WTC11 (cell line): ENCODE results near the gene MTCL1. TPM values are rescaled to one million over a fixed set of nuclear protein-coding genes. Genes with fewer than 3 reads are reported as not detected.
A peak's percentile ranks its signal among the peaks of the same experiment; 100 is the strongest.

Source experiments
- ATAC-seq: fragments of 200-7000 bp; cut with Tn5 transposase; 2 replicates; pipeline ENCODE4 v1.10.0; 2021; ENCODE audit warnings: mild to moderate bottlenecking, moderate library complexity
- CTCF ChIA-PET: fragments of 300-600 bp; sonication (Branson Sonifier 250); formaldehyde crosslinking; loops from one replicate; lab custom pipeline; 2021; ENCODE audit warnings: antibody characterized with exemption; lab: Charles Lee
- POLR2A ChIA-PET: fragments of 350-600 bp; sonication (Branson Sonifier 250); formaldehyde crosslinking; loops from one replicate; lab custom pipeline; 2021; ENCODE audit warnings: antibody characterized with exemption; lab: Charles Lee
- DNase-seq: peaks from one replicate; pipeline ENCODE4 v3.0.0; 2021; ENCODE audit warnings: low spot score
- H3K27ac Mint-ChIP-seq: 2 replicates; pipeline ENCODE4 v1.8.0; 2021; ENCODE audit warnings: mixed read lengths
- H3K27me3 Mint-ChIP-seq: 2 replicates; pipeline ENCODE4 v1.8.0; 2021; ENCODE audit warnings: low read depth, mild to moderate bottlenecking, moderate library complexity, mixed read lengths
- H3K36me3 Mint-ChIP-seq: 2 replicates; pipeline ENCODE4 v1.8.0; 2021; ENCODE audit warnings: mixed read lengths
- H3K4me1 Mint-ChIP-seq: 2 replicates; pipeline ENCODE4 v1.8.0; 2022; ENCODE audit warnings: mixed read lengths
- H3K4me3 Mint-ChIP-seq: 2 replicates; pipeline ENCODE4 v1.8.0; 2021; ENCODE audit warnings: mild to moderate bottlenecking, moderate library complexity, mixed read lengths
- H3K9me3 Mint-ChIP-seq: 2 replicates; pipeline ENCODE4 v1.8.0; 2021; ENCODE audit warnings: mixed read lengths
- E2F5 ChIP-seq: sonication (generic); formaldehyde crosslinking; IDR thresholded peaks from 2 replicates; pipeline ENCODE4 v1.8.1; 2022; ENCODE audit warnings: mild to moderate bottlenecking, moderate library complexity, missing genetic modification reagents
- ETV6 ChIP-seq: sonication (generic); formaldehyde crosslinking; IDR thresholded peaks from 2 replicates; pipeline ENCODE4 v1.8.1; 2022; ENCODE audit warnings: mild to moderate bottlenecking, missing genetic modification reagents
- GRHL2 ChIP-seq: fragments of 250-450 bp; sonication (Bioruptor Pico); IDR thresholded peaks from 2 replicates; pipeline ENCODE4 v1.8.0; 2022; ENCODE audit warnings: mild to moderate bottlenecking, moderate library complexity; ENCODE audit not compliant: insufficient replicate concordance, severe bottlenecking
- NFE2L1 ChIP-seq: sonication (generic); formaldehyde crosslinking; IDR thresholded peaks from 2 replicates; pipeline ENCODE4 v1.8.1; 2023; ENCODE audit warnings: missing genetic modification reagents
- PREB ChIP-seq: sonication (generic); formaldehyde crosslinking; IDR thresholded peaks from 2 replicates; pipeline ENCODE4 v1.8.1; 2022; ENCODE audit warnings: mild to moderate bottlenecking, missing genetic modification reagents, moderate library complexity, borderline replicate concordance
- SMAD4 ChIP-seq: sonication (generic); formaldehyde crosslinking; IDR thresholded peaks from 2 replicates; pipeline ENCODE4 v1.8.0; 2022; ENCODE audit warnings: mild to moderate bottlenecking, missing genetic modification reagents
- USF2 ChIP-seq: sonication (generic); formaldehyde crosslinking; IDR thresholded peaks from 2 replicates; pipeline ENCODE4 v1.8.1; 2023; ENCODE audit warnings: mild to moderate bottlenecking, missing genetic modification reagents, moderate library complexity
- ZBTB21 ChIP-seq: sonication (generic); formaldehyde crosslinking; IDR thresholded peaks from 2 replicates; pipeline ENCODE4 v1.8.1; 2023; ENCODE audit warnings: mild to moderate bottlenecking, missing genetic modification reagents, borderline replicate concordance
- ZNF121 ChIP-seq: sonication (generic); formaldehyde crosslinking; IDR thresholded peaks from 2 replicates; pipeline ENCODE4 v1.8.0; 2023; ENCODE audit warnings: missing genetic modification reagents
- ZNF232 ChIP-seq: sonication (generic); formaldehyde crosslinking; IDR thresholded peaks from 2 replicates; pipeline ENCODE4 v1.8.0; 2022; ENCODE audit warnings: mild to moderate bottlenecking, missing genetic modification reagents
- total RNA-seq: library from RNA; stranded (reverse); gene quantifications from 3 replicates; pipeline ENCODE4 v1.2.3, GENCODE V29; 2021
- TF ChIP-seq, protein P1 (sequence below): fragments of 250-450 bp; sonication (Bioruptor Pico); IDR thresholded peaks from 2 replicates; pipeline ENCODE4 v1.9.0; 2021; ENCODE audit warnings: mild to moderate bottlenecking
- TF ChIP-seq, protein P2 (sequence below): fragments of 250-450 bp; sonication (Bioruptor Pico); IDR thresholded peaks from 2 replicates; pipeline ENCODE4 v1.9.0; 2021; ENCODE audit warnings: mild to moderate bottlenecking, borderline replicate concordance

The MTCL1 gene
- total RNA-seq, 1 experiment from 2014 or later = 64.3 TPM

- peaks cover 60% of the 10 kb centered on the region for H3K4me1 Mint-ChIP-seq
- no peak overlapping the region for H3K4me3 Mint-ChIP-seq
- H3K27me3 Mint-ChIP-seq = no peaks in the 10 kb centered on the region
- ATAC-seq = no peak
- no peak for TF ChIP-seq USF2 (CRISPR knock-in tag)
- TF ChIP-seq ETV6 (CRISPR knock-in tag) = no peak
- TF ChIP-seq ZNF232 (CRISPR knock-in tag) = no peak
- no peak for TF ChIP-seq ZNF121
- peak overlapping the region; percentile 75 for H3K27ac Mint-ChIP-seq
- H3K9me3 Mint-ChIP-seq = no peaks in the 10 kb centered on the region
- DNase-seq = no peak
- CTCF ChIA-PET = interaction anchor here (1.0 to 1.5 kb wide), 2 partner anchors 8 to 167 kb away, joined by 3 read pairs; partner anchors contain the start of gene RAB12
- POLR2A ChIA-PET = no interaction called here
- peaks cover 10% of the 10 kb centered on the region for H3K36me3 Mint-ChIP-seq
These were observed 70.9 kb downstream of the MTCL1 start for GRCh38 chr18:8776013-8776943.

DNA sequence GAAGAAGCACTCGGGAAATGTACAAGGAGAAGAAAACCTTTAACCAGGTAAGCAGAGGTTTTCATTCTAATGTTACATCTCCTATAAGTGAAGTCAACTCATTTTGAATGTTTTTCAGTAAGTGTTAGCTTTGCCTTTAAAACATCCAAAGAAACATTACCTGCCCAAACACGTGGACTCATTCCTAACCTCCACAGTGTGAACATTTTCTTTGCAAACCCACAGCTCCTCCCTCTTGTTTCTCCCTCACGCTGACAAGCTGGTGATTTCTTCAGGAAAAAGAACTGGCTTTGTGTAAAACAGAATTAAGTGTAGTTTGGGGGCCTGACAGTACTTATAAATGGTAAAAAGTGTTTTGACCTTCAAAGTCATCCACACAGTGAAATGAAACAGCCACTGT, 72.5 kb downstream of the MTCL1 start:
- POLR2A ChIA-PET = no interaction called here
- Mint-ChIP-seq H3K4me3 (no peak overlapping the region), H3K27ac (peak overlapping the region; percentile 86), H3K27me3 (no peaks in the 10 kb centered on the region), H3K9me3 (no peaks in the 10 kb centered on the region), H3K36me3 (peaks cover 10% of the 10 kb centered on the region), H3K4me1 (peaks cover 52% of the 10 kb centered on the region)
- ATAC-seq = no peak
- CTCF ChIA-PET = interaction anchor here (1.3 kb wide), 1 partner anchor 210 kb away, joined by 3 read pairs; no protein-coding TSS in a partner anchor
- DNase-seq = no peak
- TF ChIP-seq E2F5 (CRISPR knock-in tag) (no peak), GRHL2 (CRISPR knock-in tag) (no peak), PREB (CRISPR knock-in tag) (no peak), ZBTB21 (no peak)
- TF ChIP-seq, protein P1, sequence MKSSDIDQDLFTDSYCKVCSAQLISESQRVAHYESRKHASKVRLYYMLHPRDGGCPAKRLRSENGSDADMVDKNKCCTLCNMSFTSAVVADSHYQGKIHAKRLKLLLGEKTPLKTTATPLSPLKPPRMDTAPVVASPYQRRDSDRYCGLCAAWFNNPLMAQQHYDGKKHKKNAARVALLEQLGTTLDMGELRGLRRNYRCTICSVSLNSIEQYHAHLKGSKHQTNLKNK (CRISPR knock-in tag) = no peak

GRCh38 chr18:8778386-8778785, 73.0 kb downstream of the MTCL1 start:
- ATAC-seq = peak; percentile 36
- DNase-seq = no peak
- Mint-ChIP-seq H3K27ac (peak overlapping the region; percentile 86), H3K27me3 (no peaks in the 10 kb centered on the region), H3K4me1 (peaks cover 48% of the 10 kb centered on the region), H3K4me3 (no peak overlapping the region), H3K9me3 (no peaks in the 10 kb centered on the region), H3K36me3 (peaks cover 13% of the 10 kb centered on the region)
- no peak for TF ChIP-seq SMAD4
- TF ChIP-seq, protein P2, sequence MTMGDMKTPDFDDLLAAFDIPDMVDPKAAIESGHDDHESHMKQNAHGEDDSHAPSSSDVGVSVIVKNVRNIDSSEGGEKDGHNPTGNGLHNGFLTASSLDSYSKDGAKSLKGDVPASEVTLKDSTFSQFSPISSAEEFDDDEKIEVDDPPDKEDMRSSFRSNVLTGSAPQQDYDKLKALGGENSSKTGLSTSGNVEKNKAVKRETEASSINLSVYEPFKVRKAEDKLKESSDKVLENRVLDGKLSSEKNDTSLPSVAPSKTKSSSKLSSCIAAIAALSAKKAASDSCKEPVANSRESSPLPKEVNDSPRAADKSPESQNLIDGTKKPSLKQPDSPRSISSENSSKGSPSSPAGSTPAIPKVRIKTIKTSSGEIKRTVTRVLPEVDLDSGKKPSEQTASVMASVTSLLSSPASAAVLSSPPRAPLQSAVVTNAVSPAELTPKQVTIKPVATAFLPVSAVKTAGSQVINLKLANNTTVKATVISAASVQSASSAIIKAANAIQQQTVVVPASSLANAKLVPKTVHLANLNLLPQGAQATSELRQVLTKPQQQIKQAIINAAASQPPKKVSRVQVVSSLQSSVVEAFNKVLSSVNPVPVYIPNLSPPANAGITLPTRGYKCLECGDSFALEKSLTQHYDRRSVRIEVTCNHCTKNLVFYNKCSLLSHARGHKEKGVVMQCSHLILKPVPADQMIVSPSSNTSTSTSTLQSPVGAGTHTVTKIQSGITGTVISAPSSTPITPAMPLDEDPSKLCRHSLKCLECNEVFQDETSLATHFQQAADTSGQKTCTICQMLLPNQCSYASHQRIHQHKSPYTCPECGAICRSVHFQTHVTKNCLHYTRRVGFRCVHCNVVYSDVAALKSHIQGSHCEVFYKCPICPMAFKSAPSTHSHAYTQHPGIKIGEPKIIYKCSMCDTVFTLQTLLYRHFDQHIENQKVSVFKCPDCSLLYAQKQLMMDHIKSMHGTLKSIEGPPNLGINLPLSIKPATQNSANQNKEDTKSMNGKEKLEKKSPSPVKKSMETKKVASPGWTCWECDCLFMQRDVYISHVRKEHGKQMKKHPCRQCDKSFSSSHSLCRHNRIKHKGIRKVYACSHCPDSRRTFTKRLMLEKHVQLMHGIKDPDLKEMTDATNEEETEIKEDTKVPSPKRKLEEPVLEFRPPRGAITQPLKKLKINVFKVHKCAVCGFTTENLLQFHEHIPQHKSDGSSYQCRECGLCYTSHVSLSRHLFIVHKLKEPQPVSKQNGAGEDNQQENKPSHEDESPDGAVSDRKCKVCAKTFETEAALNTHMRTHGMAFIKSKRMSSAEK (CRISPR knock-in tag) = no peak
- no peak for TF ChIP-seq NFE2L1 (CRISPR knock-in tag)
- POLR2A ChIA-PET = no interaction called here
- CTCF ChIA-PET = interaction anchor here (1.3 kb wide), 1 partner anchor 210 kb away, joined by 3 read pairs; no protein-coding TSS in a partner anchor
